ENCODE results near the gene NDUFAF8. TPM values are rescaled to one million over a fixed set of nuclear protein-coding genes. Genes with fewer than 3 reads are reported as not detected.

Gene NDUFAF8
- total and polyA plus RNA-seq, 9 donors = 14.6 to 66.3 (median 33.9) TPM

- H3K27ac ChIP-seq = no peak overlapping the region
- no peaks in the 10 kb centered on the region for H3K27me3 ChIP-seq
- DNase-seq = no peak
- H3K9me3 ChIP-seq = no peaks in the 10 kb centered on the region
- WGBS, 3 donors = 83 to 87% (median 87%) methylated on average over 20 of the region's 20 CpGs
- H3K4me1 ChIP-seq (ENCODE audit: insufficient read depth) = no peaks in the 10 kb centered on the region
- H3K36me3 ChIP-seq = no peaks in the 10 kb centered on the region
- intact Hi-C loops (cut with DNase I) = no loop called here
- no peak for TF ChIP-seq CTCF (IDR thresholded peaks at IDR 0.05)
- no peak for TF ChIP-seq POLR2A (IDR thresholded peaks at IDR 0.05)
- no peak for TF ChIP-seq EP300 (IDR thresholded peaks at IDR 0.05)
- no peak overlapping the region for H3K4me3 ChIP-seq
Observed at GRCh38 chr17:81191116-81191515, 48.0 kb upstream of the NDUFAF8 start.

- TF ChIP-seq CTCF (IDR thresholded peaks at IDR 0.05) (no peak), POLR2A (IDR thresholded peaks at IDR 0.05) (no peak), EP300 (IDR thresholded peaks at IDR 0.05) (no peak)
- no peak for DNase-seq
- intact Hi-C loops (cut with DNase I) = no loop called here
- no peaks in the 10 kb centered on the region for H3K4me1 ChIP-seq (ENCODE audit: insufficient read depth)
- H3K4me3 ChIP-seq = no peak overlapping the region
- no peaks in the 10 kb centered on the region for H3K36me3 ChIP-seq
- H3K9me3 ChIP-seq = no peaks in the 10 kb centered on the region
- no peaks in the 10 kb centered on the region for H3K27me3 ChIP-seq
- 92 to 94% (median 94%) methylated on average over 11 to 14 of the region's 14 CpGs for WGBS, 3 donors
- H3K27ac ChIP-seq = no peak overlapping the region
Observed at GRCh38 chr17:81191646-81192045, 47.5 kb upstream of the NDUFAF8 start.

- Histone ChIP-seq H3K36me3 (no peaks in the 10 kb centered on the region), H3K27ac (no peak overlapping the region), H3K27me3 (no peaks in the 10 kb centered on the region), H3K4me3 (no peak overlapping the region), H3K4me1 (ENCODE audit: insufficient read depth) (no peaks in the 10 kb centered on the region), H3K9me3 (no peaks in the 10 kb centered on the region)
- TF ChIP-seq POLR2A (IDR thresholded peaks at IDR 0.05) = no peak
- TF ChIP-seq EP300 (IDR thresholded peaks at IDR 0.05) = no peak
- TF ChIP-seq CTCF (IDR thresholded peaks at IDR 0.05) = no peak
- 70 to 87% (median 77%) methylated on average over 19 to 34 of the region's 34 CpGs for WGBS, 3 donors
- intact Hi-C loops (cut with DNase I) = no loop called here
- DNase-seq = no peak
Observed at GRCh38 chr17:81192386-81193050, 46.6 kb upstream of the NDUFAF8 start.

GRCh38 chr17:81193051-81193410, 46.1 kb upstream of the NDUFAF8 start:
- H3K36me3 ChIP-seq = no peaks in the 10 kb centered on the region

More at GRCh38 chr17:81193051-81193410, 46.1 kb upstream of the NDUFAF8 start:
- Histone ChIP-seq H3K4me3 (no peak overlapping the region), H3K27me3 (no peaks in the 10 kb centered on the region), H3K4me1 (ENCODE audit: insufficient read depth) (no peaks in the 10 kb centered on the region), H3K9me3 (no peaks in the 10 kb centered on the region), H3K27ac (no peak overlapping the region)
- DNase-seq = no peak
- intact Hi-C loops (cut with DNase I) = no loop called here
- WGBS, 3 donors = 86 to 89% (median 87%) methylated on average over 17 of the region's 17 CpGs
- TF ChIP-seq EP300 (IDR thresholded peaks at IDR 0.05) (no peak), CTCF (IDR thresholded peaks at IDR 0.05) (no peak), POLR2A (IDR thresholded peaks at IDR 0.05) (no peak)
